ENCODE measurements around the gene MGAT5B. TPM values are rescaled to one million over a fixed set of nuclear protein-coding genes. Genes with fewer than 3 reads are reported as not detected.
"Not testable (repeated sequence)": the region's sequence is repeated elsewhere in the genome, so short reads cannot be mapped to it uniquely, and the experiment has no call there.

Gene MGAT5B
- total RNA-seq, 1 donor from 2014 or later: 7.5 TPM

- H3K4me3 ChIP-seq (ENCODE audit: low read depth, low read length): no peak overlapping the region
- no peak for TF ChIP-seq CTCF (conservative IDR thresholded peaks at IDR 0.05; ENCODE audit: low read depth, low read length)
- no peak for DNase-seq (ENCODE audit: low read depth)
These were observed 104.8 kb downstream of the MGAT5B start for GRCh38 chr17:76973040-76973439.

GRCh38 chr17:76974721-76975120 lies 106.5 kb downstream of the MGAT5B start:
- no peak overlapping the region for H3K4me3 ChIP-seq (ENCODE audit: low read depth, low read length)
- no peak for TF ChIP-seq CTCF (conservative IDR thresholded peaks at IDR 0.05; ENCODE audit: low read depth, low read length)
- no peak for DNase-seq (ENCODE audit: low read depth)

GRCh38 chr17:76978050-76978449 lies 109.8 kb downstream of the MGAT5B start:
- not testable (repeated sequence) for DNase-seq (ENCODE audit: low read depth); H3K4me3 ChIP-seq (ENCODE audit: low read depth, low read length)

- TF ChIP-seq CTCF (conservative IDR thresholded peaks at IDR 0.05; ENCODE audit: low read depth, low read length): no peak
- DNase-seq (ENCODE audit: low read depth): no peak
- H3K4me3 ChIP-seq (ENCODE audit: low read depth, low read length): no peak overlapping the region
These were observed 113.5 kb downstream of the MGAT5B start for GRCh38 chr17:76981545-76982295.

- H3K4me3 ChIP-seq (ENCODE audit: low read depth, low read length): no peak overlapping the region
- no peak for DNase-seq (ENCODE audit: low read depth)
- no peak for TF ChIP-seq CTCF (conservative IDR thresholded peaks at IDR 0.05; ENCODE audit: low read depth, low read length)
These were observed 114.3 kb downstream of the MGAT5B start for GRCh38 chr17:76982408-76983074.

GRCh38 chr17:76983075-76983775 lies 115.0 kb downstream of the MGAT5B start:
- DNase-seq (ENCODE audit: low read depth): no peak
- TF ChIP-seq CTCF (conservative IDR thresholded peaks at IDR 0.05; ENCODE audit: low read depth, low read length): no peak
- no peak overlapping the region for H3K4me3 ChIP-seq (ENCODE audit: low read depth, low read length)

- H3K4me3 ChIP-seq (ENCODE audit: low read depth, low read length): no peak overlapping the region
- no peak for TF ChIP-seq CTCF (conservative IDR thresholded peaks at IDR 0.05; ENCODE audit: low read depth, low read length)
- DNase-seq (ENCODE audit: low read depth): no peak
These were observed 118.2 kb downstream of the MGAT5B start for GRCh38 chr17:76986365-76986764.
